Skeletal muscle tissue (tissue), 4 donors: ENCODE data around the gene JARID2. TPM values are rescaled to one million over a fixed set of nuclear protein-coding genes. Genes with fewer than 3 reads are reported as not detected.
"Not testable (repeated sequence)": the region's sequence is repeated elsewhere in the genome, so short reads cannot be mapped to it uniquely, and the experiment has no call there.

Experiments
- H3K27ac ChIP-seq: one replicate; pipeline ENCODE4 v1.7.0; 2013; ENCODE audit warnings: mild to moderate bottlenecking, low read depth, low read length, inconsistent platforms
- H3K27me3 ChIP-seq, 3 donors: one replicate each; pipeline ENCODE4 v1.7.0; 2013; ENCODE audit warnings: low read length in 3 of 3; ENCODE audit not compliant: control insufficient read depth in 3 of 3, insufficient read depth in 3 of 3
- H3K36me3 ChIP-seq, 3 donors: one replicate each; pipeline ENCODE4 v1.7.0; 2013; ENCODE audit warnings: low read length in 3 of 3; ENCODE audit not compliant: control insufficient read depth in 3 of 3, insufficient read depth in 3 of 3
- H3K4me1 ChIP-seq, 3 donors: one replicate each; pipeline ENCODE4 v1.7.0; 2013; ENCODE audit warnings: low read length in 3 of 3, mild to moderate bottlenecking in 3 of 3; ENCODE audit not compliant: control insufficient read depth in 3 of 3, insufficient read depth in 3 of 3
- H3K4me3 ChIP-seq, 3 donors: one replicate each; pipeline ENCODE4 v1.7.0; 2013; ENCODE audit warnings: low read length in 3 of 3
- H3K9ac ChIP-seq, 3 donors: one replicate each; pipeline ENCODE4 v1.7.0; 2013; ENCODE audit warnings: low read length in 3 of 3, mild to moderate bottlenecking in 3 of 3, moderate library complexity in 2 of 3, low read depth in 1 of 3
- H3K9me3 ChIP-seq, 3 donors: one replicate each; pipeline ENCODE4 v1.7.0; 2013; ENCODE audit warnings: low read length in 3 of 3; ENCODE audit not compliant: control insufficient read depth in 3 of 3
- total RNA-seq: library from RNA; depleted of rRNA; stranded (reverse); fragments of >200 nt; gene quantifications from one replicate; pipeline ENCODE4 v1.2.3, GENCODE V29; 2014
- donor health status: Osteomylitis.

Gene JARID2
- total RNA-seq, 1 donor from 2014 or later, result 12.0 TPM

DNA sequence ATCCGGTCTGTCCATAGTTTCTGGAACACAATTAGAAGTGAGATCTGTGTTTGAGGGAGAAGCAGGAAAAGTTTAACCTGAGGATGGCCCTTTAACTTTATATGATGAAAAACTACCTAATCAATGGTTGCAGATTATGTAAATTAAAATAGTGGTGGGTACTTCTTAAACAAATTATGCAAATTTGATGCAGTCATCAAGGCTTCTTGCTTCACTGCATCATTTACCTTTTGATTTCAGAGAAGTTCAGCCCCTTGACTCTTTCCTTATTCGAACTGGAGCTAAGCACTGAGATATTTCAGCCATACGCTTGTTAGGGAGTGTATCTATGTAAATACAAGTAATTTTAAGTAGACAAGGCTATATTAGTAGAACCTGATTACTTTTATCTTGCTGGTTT lies 73.8 kb downstream of the JARID2 start:
- no peaks in the 10 kb centered on the region for H3K9me3 ChIP-seq
- H3K36me3 ChIP-seq, result no peaks in the 10 kb centered on the region
- no peak overlapping the region for H3K27ac ChIP-seq
- H3K4me3 ChIP-seq, result no peak overlapping the region
- H3K4me1 ChIP-seq, result peaks cover 11 to 16% (median 15%) of the 10 kb centered on the region in 3 donors
- no peak overlapping the region for H3K9ac ChIP-seq
- H3K27me3 ChIP-seq, result no peaks in the 10 kb centered on the region

- H3K36me3 ChIP-seq, result no peaks in the 10 kb centered on the region
- peaks cover 13 to 16% (median 15%) of the 10 kb centered on the region in 3 donors for H3K4me1 ChIP-seq
- H3K4me3 ChIP-seq, result no peak overlapping the region
- H3K9me3 ChIP-seq, result no peaks in the 10 kb centered on the region
- no peaks in the 10 kb centered on the region for H3K27me3 ChIP-seq
- H3K9ac ChIP-seq, result no peak overlapping the region
- H3K27ac ChIP-seq, result no peak overlapping the region
Measured at GRCh38 chr6:15320693-15321092, 74.8 kb downstream of the JARID2 start.

- no peaks in the 10 kb centered on the region for H3K27me3 ChIP-seq
- no peak overlapping the region for H3K27ac ChIP-seq
- H3K36me3 ChIP-seq, result no peaks in the 10 kb centered on the region
- no peaks in the 10 kb centered on the region for H3K9me3 ChIP-seq
- no peak overlapping the region for H3K4me3 ChIP-seq
- H3K9ac ChIP-seq, result no peak overlapping the region
- H3K4me1 ChIP-seq, result peaks cover 18 to 25% (median 24%) of the 10 kb centered on the region in 3 donors
Measured at GRCh38 chr6:15322184-15322583, 76.3 kb downstream of the JARID2 start.

DNA sequence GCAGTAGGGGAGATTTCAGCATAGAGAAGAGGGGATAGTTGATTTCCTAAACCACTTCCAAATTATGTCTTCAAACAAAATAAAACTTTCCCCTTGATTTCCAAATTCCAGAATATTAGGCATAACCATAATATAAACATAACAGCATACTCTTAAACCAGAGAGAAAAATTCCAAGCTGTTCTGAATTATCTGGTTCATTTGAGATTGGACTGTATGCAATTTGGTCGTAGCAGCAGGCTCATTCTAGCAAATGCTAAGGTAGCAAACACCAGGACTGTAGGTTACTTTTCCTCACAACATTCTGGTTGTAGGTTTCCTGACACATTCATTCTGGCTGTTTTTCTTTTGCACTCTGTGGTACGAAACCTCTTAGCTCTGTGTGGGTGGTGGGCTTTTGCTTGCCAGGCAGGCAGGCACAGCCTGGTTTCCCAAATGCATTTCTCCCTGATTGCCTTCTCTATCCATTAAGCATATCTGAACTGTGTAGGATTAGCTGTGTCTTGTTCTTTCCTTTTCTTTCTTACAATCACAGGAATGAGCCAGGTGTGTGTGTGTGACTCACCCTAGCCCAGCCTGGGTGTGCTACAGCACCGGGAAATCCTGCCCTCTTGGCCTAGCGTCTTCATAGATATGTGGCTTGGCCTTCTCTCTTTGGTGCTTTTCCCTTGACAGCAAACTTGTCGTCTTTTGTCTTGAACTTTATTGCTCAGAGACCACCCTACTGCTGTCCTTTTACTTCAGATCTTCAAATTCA lies 77.1 kb downstream of the JARID2 start:
- Histone ChIP-seq H3K4me1 (peaks cover 20 to 32% (median 24%) of the 10 kb centered on the region in 3 donors), H3K27me3 (no peaks in the 10 kb centered on the region), H3K9ac (no peak overlapping the region), H3K4me3 (no peak overlapping the region), H3K36me3 (no peaks in the 10 kb centered on the region), H3K9me3 (no peaks in the 10 kb centered on the region), H3K27ac (no peak overlapping the region)

GRCh38 chr6:15323611-15324010 lies 77.7 kb downstream of the JARID2 start:
- not testable (repeated sequence) for H3K9me3 ChIP-seq, H3K4me3 ChIP-seq, H3K9ac ChIP-seq, H3K27me3 ChIP-seq, H3K36me3 ChIP-seq, H3K27ac ChIP-seq
- H3K4me1 ChIP-seq, result peaks cover 15 to 32% (median 19%) of the 10 kb centered on the region in 3 donors

GRCh38 chr6:15324427-15324985 lies 78.6 kb downstream of the JARID2 start:
- Histone ChIP-seq H3K4me1 (peaks cover 13 to 38% (median 21%) of the 10 kb centered on the region in 3 donors), H3K27me3 (no peaks in the 10 kb centered on the region), H3K27ac (no peak overlapping the region), H3K9ac (no peak overlapping the region), H3K4me3 (no peak overlapping the region), H3K36me3 (no peaks in the 10 kb centered on the region), H3K9me3 (no peaks in the 10 kb centered on the region)

GRCh38 chr6:15325540-15325955 lies 79.7 kb downstream of the JARID2 start:
- no peaks in the 10 kb centered on the region for H3K27me3 ChIP-seq
- H3K9ac ChIP-seq, result no peak overlapping the region
- H3K36me3 ChIP-seq, result no peaks in the 10 kb centered on the region
- no peaks in the 10 kb centered on the region for H3K9me3 ChIP-seq
- no peak overlapping the region for H3K27ac ChIP-seq
- peaks cover 13 to 45% (median 23%) of the 10 kb centered on the region in 3 donors for H3K4me1 ChIP-seq
- no peak overlapping the region for H3K4me3 ChIP-seq

DNA sequence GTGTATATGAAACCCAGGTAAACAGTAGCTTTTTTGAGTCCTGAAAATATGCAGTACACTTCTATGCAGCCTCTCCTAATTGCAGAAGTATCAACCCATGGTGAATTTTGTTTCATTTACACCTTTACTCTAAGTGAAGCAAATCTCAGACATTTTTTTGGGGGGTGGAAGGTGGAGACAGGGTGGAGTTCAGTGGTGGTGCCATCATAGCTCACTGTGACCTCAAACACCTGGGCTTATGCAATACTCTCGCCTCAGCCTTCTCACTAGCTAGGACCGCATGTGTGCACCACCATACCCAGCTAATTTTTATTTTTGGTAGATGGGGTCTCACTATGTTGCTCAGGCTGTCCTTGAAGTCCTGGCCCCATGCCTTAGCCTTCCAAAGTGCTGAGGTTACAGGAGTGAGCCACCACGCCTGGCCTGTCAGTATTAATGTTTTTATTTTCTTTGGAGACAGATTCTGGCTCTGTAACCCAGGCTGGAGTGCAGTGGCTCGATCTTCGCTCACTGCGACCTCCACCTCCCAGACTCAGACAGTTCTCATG lies 80.3 kb downstream of the JARID2 start:
- H3K4me1 ChIP-seq, result peaks cover 13 to 48% (median 29%) of the 10 kb centered on the region in 3 donors
- no peaks in the 10 kb centered on the region for H3K9me3 ChIP-seq

GRCh38 chr6:15327271-15327670 lies 81.4 kb downstream of the JARID2 start:
- Histone ChIP-seq H3K9me3 (no peaks in the 10 kb centered on the region), H3K27me3 (no peaks in the 10 kb centered on the region), H3K36me3 (no peaks in the 10 kb centered on the region), H3K4me3 (no peak overlapping the region), H3K9ac (no peak overlapping the region), H3K4me1 (peaks cover 16 to 51% (median 29%) of the 10 kb centered on the region in 3 donors), H3K27ac (no peak overlapping the region)

More for the DNA sequence above, 80.3 kb downstream of the JARID2 start:
- Histone ChIP-seq H3K4me3 (no peak overlapping the region), H3K27me3 (no peaks in the 10 kb centered on the region), H3K36me3 (no peaks in the 10 kb centered on the region), H3K9ac (no peak overlapping the region), H3K27ac (no peak overlapping the region)

- H3K36me3 ChIP-seq, result no peaks in the 10 kb centered on the region
- H3K4me3 ChIP-seq, result no peak overlapping the region
- no peak overlapping the region for H3K9ac ChIP-seq
- H3K9me3 ChIP-seq, result no peaks in the 10 kb centered on the region
- H3K27ac ChIP-seq, result no peak overlapping the region
- no peaks in the 10 kb centered on the region for H3K27me3 ChIP-seq
- H3K4me1 ChIP-seq, result peaks cover 16 to 43% (median 29%) of the 10 kb centered on the region in 3 donors
Measured at GRCh38 chr6:15329197-15329671, 83.4 kb downstream of the JARID2 start.
